Smooth muscle cell of bladder (primary cell): ENCODE results near the gene SELENOM. TPM values are rescaled to one million over a fixed set of nuclear protein-coding genes. Genes with fewer than 3 reads are reported as not detected.

Experiments used
- total RNA-seq: library from RNA; depleted of rRNA; stranded (reverse); fragments of >200 nt; gene quantifications from 2 replicates; pipeline ENCODE4 v1.2.3, GENCODE V29; 2014

The SELENOM gene, protein sequence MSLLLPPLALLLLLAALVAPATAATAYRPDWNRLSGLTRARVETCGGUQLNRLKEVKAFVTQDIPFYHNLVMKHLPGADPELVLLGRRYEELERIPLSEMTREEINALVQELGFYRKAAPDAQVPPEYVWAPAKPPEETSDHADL
- total RNA-seq, result 171 and 196 TPM in 2 replicates

DNA sequence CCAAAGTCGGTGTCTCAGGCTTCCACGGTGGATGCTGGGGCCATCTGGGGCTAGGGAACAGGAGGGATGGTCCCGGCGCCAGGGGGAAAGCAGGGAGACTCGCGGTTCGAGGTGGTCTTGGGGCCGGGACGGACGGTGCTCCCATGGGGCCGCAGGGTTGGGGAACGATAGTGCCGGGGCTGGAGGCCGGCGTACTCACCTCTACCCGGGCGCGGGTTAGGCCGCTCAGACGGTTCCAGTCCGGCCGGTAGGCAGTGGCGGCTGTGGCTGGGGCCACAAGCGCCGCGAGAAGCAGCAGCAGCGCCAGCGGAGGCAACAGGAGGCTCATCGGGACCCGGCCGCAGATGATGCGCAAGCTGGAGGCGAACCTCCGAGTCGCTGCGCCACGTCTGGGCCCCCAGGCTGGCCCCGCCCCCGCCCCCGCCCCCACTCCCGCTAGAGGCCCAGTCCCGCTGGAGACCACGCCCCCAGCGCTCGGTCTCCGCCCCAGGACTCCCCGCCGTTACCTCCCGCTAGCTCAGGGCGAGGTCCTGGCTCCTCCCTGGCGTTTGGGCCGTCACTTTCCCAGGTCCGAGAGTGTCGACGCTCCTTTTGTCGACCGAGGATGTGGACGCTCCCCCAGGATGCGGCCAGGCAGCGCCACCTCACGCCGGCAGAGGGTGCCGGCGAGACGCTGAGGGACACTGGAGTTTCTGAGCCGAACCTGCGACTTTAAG is at the start of gene SELENOM:
Gene SELENOM (minus strand): TSS at position 391 of the 716 bp plus-strand sequence. CDS start 63 bp downstream, at position 328.

DNA sequence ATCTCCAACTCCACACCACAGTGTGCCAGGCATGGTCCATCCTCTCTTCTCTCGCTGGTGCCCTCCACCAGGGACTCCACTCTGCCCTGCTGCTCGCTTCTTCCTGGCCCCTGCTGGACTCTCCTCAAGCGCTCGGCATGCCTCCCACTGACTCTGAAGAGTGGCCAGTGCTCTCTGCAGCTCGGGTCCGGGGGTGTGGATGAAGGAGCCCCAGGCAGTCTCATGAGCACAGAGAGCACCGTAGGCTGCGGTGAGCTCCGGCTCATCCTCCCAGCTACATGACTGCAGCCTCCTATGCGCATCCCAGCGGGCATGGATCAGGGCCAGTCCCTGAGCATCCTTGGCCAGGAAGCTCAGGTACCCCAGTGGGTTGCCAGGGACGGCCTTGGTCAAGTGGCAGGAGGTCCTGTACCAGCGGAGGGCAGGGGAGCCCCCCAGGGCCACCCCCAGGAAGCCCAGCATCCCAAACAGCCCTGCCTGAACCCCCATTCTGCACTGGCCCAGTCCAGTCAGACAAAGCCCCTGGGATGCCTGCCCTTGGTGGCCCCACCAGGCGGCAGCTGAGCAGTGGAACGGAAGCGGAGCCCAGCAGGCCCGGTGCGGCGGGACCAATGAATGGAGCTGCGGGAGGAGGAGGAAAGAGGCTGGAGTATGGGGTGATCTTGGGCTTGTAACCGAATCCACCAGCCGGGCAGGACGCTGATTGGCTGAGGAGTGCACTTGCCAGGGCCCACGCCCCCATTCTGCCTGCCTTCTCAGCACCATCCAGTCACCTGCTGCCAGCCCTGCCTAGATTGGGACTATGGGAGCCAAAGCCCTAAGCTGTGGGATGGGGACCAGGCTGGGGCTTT is 32.7 kb upstream of the SELENOM start, which contains the start of gene PLA2G3:
Gene PLA2G3 (minus strand): TSS at position 643 of the 851 bp plus-strand sequence. CDS start 154 bp downstream, at position 489.

DNA sequence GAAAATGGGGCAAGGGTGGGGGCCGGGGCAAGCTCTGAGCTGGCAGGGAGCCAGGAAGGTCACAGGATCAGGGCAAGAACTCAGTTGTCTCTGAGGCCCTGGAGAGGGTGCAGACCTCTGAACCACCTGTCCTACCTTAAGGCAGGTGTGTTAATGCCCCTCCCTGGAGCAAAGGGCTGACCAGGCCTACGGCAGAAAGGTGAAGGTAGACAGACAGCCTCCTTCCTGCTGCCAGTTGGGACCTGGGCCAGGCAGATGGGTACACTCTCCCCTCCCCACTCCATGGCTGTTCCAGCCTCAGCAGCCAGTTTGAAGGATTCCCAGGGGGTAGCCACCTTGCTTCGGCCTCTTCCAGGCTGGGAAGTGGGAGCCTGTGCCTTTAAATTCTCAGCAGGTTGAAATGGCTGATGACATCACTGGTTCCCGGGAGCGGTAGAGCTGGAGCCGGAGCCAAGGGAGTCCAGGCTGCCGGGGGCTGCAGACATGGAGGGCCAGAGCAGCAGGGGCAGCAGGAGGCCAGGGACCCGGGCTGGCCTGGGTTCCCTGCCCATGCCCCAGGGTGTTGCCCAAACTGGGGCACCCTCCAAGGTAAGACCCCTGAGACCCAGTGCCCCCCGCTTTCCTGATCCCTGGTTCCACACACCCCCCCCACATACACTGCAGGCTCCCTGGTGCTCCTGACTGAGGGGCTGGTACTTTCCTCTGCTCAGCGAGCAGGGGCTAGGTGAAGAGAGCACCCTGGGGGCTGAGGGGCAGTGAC is 15.3 kb upstream of the SELENOM start, which contains the start of gene INPP5J:
Gene INPP5J (plus strand): TSS at position 435 of the 760 bp plus-strand sequence. CDS start 49 bp downstream, at position 484.

DNA sequence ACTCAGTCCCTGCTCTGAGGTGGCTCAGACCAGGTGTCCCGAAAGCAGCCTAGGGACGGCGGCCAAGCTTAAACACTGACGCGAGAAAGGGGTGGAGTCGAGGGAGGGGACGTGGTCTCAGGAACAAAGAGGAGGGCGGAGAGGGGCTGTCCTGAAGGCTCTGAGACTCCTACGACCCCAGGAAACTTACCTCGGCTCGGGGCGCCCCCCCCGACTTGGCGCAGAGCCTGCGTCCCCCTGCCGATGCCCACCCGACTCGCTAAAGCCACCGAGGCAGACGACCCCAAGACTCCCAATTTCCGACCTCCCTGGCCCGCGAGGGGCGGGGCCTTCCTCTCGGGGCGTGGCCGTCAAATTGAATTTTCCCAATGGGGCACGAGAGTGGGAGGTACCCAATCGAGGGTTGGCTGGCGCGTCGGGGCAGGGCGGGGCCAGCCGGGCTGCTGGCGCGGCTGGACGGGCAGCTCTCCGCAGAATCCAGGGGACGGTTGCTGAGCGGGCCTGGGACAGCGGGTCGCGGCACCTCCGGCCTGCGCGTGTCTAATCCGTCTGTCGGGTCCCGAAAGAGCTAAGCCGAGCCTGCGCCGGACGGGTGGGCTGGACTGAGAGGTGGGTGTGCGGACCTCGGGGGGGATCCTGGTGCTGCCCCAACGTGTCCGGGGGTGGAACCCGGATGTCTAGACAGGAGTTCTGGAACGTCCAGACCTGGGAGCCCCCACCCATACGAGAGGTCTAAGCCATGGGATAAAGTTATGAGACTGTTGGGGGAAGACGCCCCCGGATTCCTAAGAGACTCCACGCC is 26.3 kb downstream of the SELENOM start, which contains the start of gene SMTN:
Gene SMTN (plus strand): TSS at position 471 of the 802 bp plus-strand sequence. CDS start 1,941 bp downstream, outside the sequence.

Other genes starting within 250 kb of the SELENOM start
- 11.6 and 11.7 TPM in 2 replicates for gene MORC2, start 138.8 kb downstream of the SELENOM start, total RNA-seq
- gene TUG1, start 138.3 kb downstream of the SELENOM start, total RNA-seq, result 27.3 and 28.3 TPM in 2 replicates
- 80.2 and 108 TPM in 2 replicates for gene SMTN, start 26.2 kb downstream of the SELENOM start, total RNA-seq
- gene INPP5J, start 15.4 kb upstream of the SELENOM start, total RNA-seq, result 0.09 and 0.14 TPM in 2 replicates
- 0.57 TPM in 1 of 2 replicates, not detected in the other for gene PLA2G3, start 32.9 kb upstream of the SELENOM start, total RNA-seq
- 26.3 and 31.9 TPM in 2 replicates for gene RNF185, start 52.6 kb upstream of the SELENOM start, total RNA-seq
- 17.2 and 36.0 TPM in 2 replicates for gene LIMK2, start 104.7 kb upstream of the SELENOM start, total RNA-seq
- 32.2 and 33.8 TPM in 2 replicates for gene PIK3IP1, start 184.9 kb upstream of the SELENOM start, total RNA-seq
- gene PATZ1, start 238.8 kb upstream of the SELENOM start, total RNA-seq, result 9.2 and 11.0 TPM in 2 replicates